ENCODE data around the gene FBL. TPM values are rescaled to one million over a fixed set of nuclear protein-coding genes. Genes with fewer than 3 reads are reported as not detected.

FBL gene
- total and polyA plus RNA-seq, 2 of the 4 experiments (the other 2 are of a cell fraction) = 259 to 446 TPM

GRCh38 chr19:39805104-39805503 is 41.1 kb downstream of the FBL start:
- Histone ChIP-seq H3K27me3 (ENCODE audit: control insufficient read depth, insufficient read depth, low read length) (peaks cover 9% of the 10 kb centered on the region; the same call in 1 of the 2 replicates), H3K9me1 (ENCODE audit: insufficient read depth, low read length) (no peaks in the 10 kb centered on the region), H2BK20ac (ENCODE audit: low read depth, low read length) (no peak overlapping the region), H4K8ac (ENCODE audit: low read depth in 2 of 2, low read length in 2 of 2) (no peak overlapping the region), H2AK5ac (ENCODE audit: low read depth, low read length) (no peak overlapping the region), H4K91ac (ENCODE audit: insufficient read depth, low read depth, low read length) (no peak overlapping the region), H3K4me2 (ENCODE audit: low read depth, low read length) (no peak overlapping the region), H3K4ac (ENCODE audit: low read depth, low read length) (no peak overlapping the region), H3K9ac (ENCODE audit: low read depth, low read length) (no peak overlapping the region), H3K23ac (ENCODE audit: low read depth, low read length) (no peak overlapping the region), H4K5ac (ENCODE audit: low read depth, low read length) (no peak overlapping the region), H2AFZ (replicated peaks; ENCODE audit: low read length, poor library complexity) (peak overlapping the region; percentile 1), H3K27ac (ENCODE audit: insufficient read depth, low read length) (no peak overlapping the region), H3K56ac (ENCODE audit: extremely low read depth, insufficient read depth, low read length) (no peak overlapping the region), H3K79me1 (ENCODE audit: low read depth in 1 of 2, low read length in 2 of 2) (no peaks in the 10 kb centered on the region), H3K4me3 (ENCODE audit: insufficient read depth, low read depth, low read length) (no peak overlapping the region), H2BK5ac (ENCODE audit: low read depth, low read length, poor library complexity, severe bottlenecking) (no peak overlapping the region), H2BK120ac (ENCODE audit: low read depth, low read length) (no peak overlapping the region), H3K14ac (replicated peaks; ENCODE audit: low read depth, low read length) (no peak overlapping the region), H3K18ac (ENCODE audit: low read depth, low read length) (no peak overlapping the region), H3K36me3 (ENCODE audit: control insufficient read depth, insufficient read depth, low read length) (no peaks in the 10 kb centered on the region), H2BK15ac (ENCODE audit: low read depth, low read length) (no peak overlapping the region), H4K20me1 (ENCODE audit: insufficient read depth, low read length) (no peaks in the 10 kb centered on the region; the same call in 1 of the 2 replicates), H3K9me3 (ENCODE audit: control insufficient read depth, insufficient read depth, low read length) (peaks cover 2% of the 10 kb centered on the region; the same call in 1 of the 2 replicates), H2AK9ac (replicated peaks; ENCODE audit: low read depth, low read length, poor library complexity) (no peak overlapping the region), H3K4me1 (ENCODE audit: control insufficient read depth, insufficient read depth, low read length) (no peaks in the 10 kb centered on the region)
- ChIA-PET POLR2A (ENCODE audit: unreplicated experiment) (no interaction called here), CTCF (interaction anchor here (0.8 kb wide), 1 partner anchor 12 kb away, joined by 3 read pairs; no protein-coding TSS in a partner anchor)
- intact Hi-C loops (cut with micrococcal nuclease) (no loop called here), in situ Hi-C loops (cut with MboI; ENCODE audit: low sequenced_read_pairs) (no loop called here), dilution Hi-C loops (cut with HindIII; ENCODE audit: low sequenced_read_pairs, unreplicated experiment) (no loop called here)
- TF ChIP-seq POLR2A (IDR thresholded peaks at IDR 0.05; ENCODE audit: low read depth, low read length) (no peak), RCOR1 (IDR thresholded peaks at IDR 0.05; ENCODE audit: insufficient replicate concordance, low read length) (no peak), ELK1 (IDR thresholded peaks at IDR 0.05; ENCODE audit: borderline replicate concordance, low read depth, low read length) (no peak), MAZ (IDR thresholded peaks at IDR 0.05; ENCODE audit: borderline replicate concordance, low read depth, low read length) (no peak), MAFK (IDR thresholded peaks at IDR 0.05; ENCODE audit: low read depth, low read length) (no peak), RAD21 (IDR thresholded peaks at IDR 0.05; ENCODE audit: low read length) (no peak), BHLHE40 (IDR thresholded peaks at IDR 0.05; ENCODE audit: low read depth, low read length) (no peak)
- WGBS, 2 experiments (ENCODE audit: extremely low coverage in 2 of 2, insufficient read length in 1 of 2) = 0% methylated on average over 1 of the region's 5 CpGs; no CpG with 5 or more reads in 1 of the 2 experiments
- ATAC-seq (ENCODE audit: low read depth) = no peak
- BruUV-seq (replicated peaks) = no TSS peak
- peak; percentile 15 for DNase-seq
